IMR-90 (cell line): ENCODE measurements around the gene COL17A1. TPM values are rescaled to one million over a fixed set of nuclear protein-coding genes. Genes with fewer than 3 reads are reported as not detected.

ENCODE experiments used
- ATAC-seq: fragments of 200-7000 bp; cut with Tn5 transposase; 2 replicates; pipeline ENCODE4 v1.9.1; 2020; ENCODE audit warnings: low read depth, mild to moderate bottlenecking, moderate library complexity
- BruUV-seq: library from RNA; stranded (reverse); fragments of 400-500 nt; replicated peaks from 2 replicates; lab custom pipeline; 2021; lab: Mats Ljungman, UMichigan
- CTCF ChIA-PET: fragments of 300-600 bp; formaldehyde crosslinking; extraction: SDS; loops from one replicate; lab custom pipeline; 2021; ENCODE audit warnings: antibody characterized with exemption; lab: Yijun Ruan, JAX
- POLR2A ChIA-PET: fragments of 300-600 bp; sonication (Branson Sonifier 250); formaldehyde crosslinking; loops from one replicate; lab custom pipeline; 2022; ENCODE audit warnings: antibody characterized with exemption; ENCODE audit not compliant: unreplicated experiment; lab: Charles Lee
- DNase-seq: peaks from one replicate; pipeline ENCODE4 v3.0.0; 2013
- H2AFZ ChIP-seq: replicated peaks from 2 replicates; pipeline ENCODE3; 2013; ENCODE audit warnings: low read length, mild to moderate bottlenecking; ENCODE audit not compliant: poor library complexity
- H2AK5ac ChIP-seq: 2 replicates; pipeline ENCODE4 v1.6.1; 2013; ENCODE audit warnings: low read depth, low read length, inconsistent platforms
- H2AK9ac ChIP-seq: replicated peaks from 2 replicates; pipeline ENCODE3; 2013; ENCODE audit warnings: mild to moderate bottlenecking, low read depth, low read length, moderate library complexity; ENCODE audit not compliant: poor library complexity
- H2BK120ac ChIP-seq: 2 replicates; pipeline ENCODE4 v1.6.1; 2013; ENCODE audit warnings: low read depth, low read length, inconsistent platforms
- H2BK15ac ChIP-seq: 3 replicates; pipeline ENCODE4 v1.6.1; 2013; ENCODE audit warnings: low read depth, low read length, inconsistent platforms
- H2BK20ac ChIP-seq: 2 replicates; pipeline ENCODE4 v1.6.1; 2013; ENCODE audit warnings: low read depth, mild to moderate bottlenecking, inconsistent platforms, low read length, moderate library complexity
- H2BK5ac ChIP-seq: 2 replicates; pipeline ENCODE4 v1.6.1; 2013; ENCODE audit warnings: mild to moderate bottlenecking, low read depth, low read length, inconsistent platforms; ENCODE audit not compliant: poor library complexity, severe bottlenecking
- H3K14ac ChIP-seq: replicated peaks from 2 replicates; pipeline ENCODE4 v1.6.1; 2013; ENCODE audit warnings: low read depth, low read length, inconsistent platforms
- H3K18ac ChIP-seq: 2 replicates; pipeline ENCODE4 v1.6.1; 2013; ENCODE audit warnings: low read depth, low read length, control low read depth
- H3K23ac ChIP-seq: 2 replicates; pipeline ENCODE4 v1.6.1; 2013; ENCODE audit warnings: low read depth, low read length, inconsistent platforms
- H3K27ac ChIP-seq: 2 replicates; pipeline ENCODE4 v1.5.1; 2013; ENCODE audit warnings: mild to moderate bottlenecking, control low read depth, low read length; ENCODE audit not compliant: insufficient read depth
- H3K27me3 ChIP-seq: 2 replicates; pipeline ENCODE4 v1.6.1; 2013; ENCODE audit warnings: low read length; ENCODE audit not compliant: control insufficient read depth, insufficient read depth
- H3K36me3 ChIP-seq: 2 replicates; pipeline ENCODE4 v1.6.1; 2013; ENCODE audit warnings: low read length, mixed read lengths; ENCODE audit not compliant: control insufficient read depth, insufficient read depth
- H3K4ac ChIP-seq: 2 replicates; pipeline ENCODE4 v1.6.1; 2013; ENCODE audit warnings: low read depth, low read length, inconsistent platforms
- H3K4me1 ChIP-seq: 2 replicates; pipeline ENCODE4 v1.6.1; 2013; ENCODE audit warnings: low read length, mixed read lengths; ENCODE audit not compliant: control insufficient read depth, insufficient read depth
- H3K4me2 ChIP-seq: 2 replicates; pipeline ENCODE4 v1.6.1; 2013; ENCODE audit warnings: low read depth, mild to moderate bottlenecking, control low read depth, low read length, moderate library complexity
- H3K4me3 ChIP-seq: 2 replicates; pipeline ENCODE4 v1.5.1; 2013; ENCODE audit warnings: low read depth, mild to moderate bottlenecking, control low read depth, low read length, moderate library complexity; ENCODE audit not compliant: insufficient read depth
- H3K56ac ChIP-seq: 2 replicates; pipeline ENCODE4 v1.6.1; 2013; ENCODE audit warnings: low read length, inconsistent platforms; ENCODE audit not compliant: insufficient read depth; ENCODE audit errors: extremely low read depth
- H3K79me1 ChIP-seq, 2 experiments: 2 replicates each; pipeline ENCODE4 v1.6.1; 2013; ENCODE audit warnings: low read length in 2 of 2, inconsistent platforms in 1 of 2, low read depth in 1 of 2
- H3K9ac ChIP-seq: 2 replicates; pipeline ENCODE4 v1.6.1; 2013; ENCODE audit warnings: low read depth, low read length, control low read depth
- H3K9me1 ChIP-seq: 2 replicates; pipeline ENCODE4 v1.6.1; 2013; ENCODE audit warnings: low read length, inconsistent platforms; ENCODE audit not compliant: insufficient read depth
- H3K9me3 ChIP-seq: 2 replicates; pipeline ENCODE4 v1.6.1; 2013; ENCODE audit warnings: low read length; ENCODE audit not compliant: control insufficient read depth, insufficient read depth
- H4K20me1 ChIP-seq: 2 replicates; pipeline ENCODE4 v1.6.1; 2013; ENCODE audit warnings: low read length, inconsistent platforms; ENCODE audit not compliant: insufficient read depth
- H4K5ac ChIP-seq: 2 replicates; pipeline ENCODE4 v1.6.1; 2013; ENCODE audit warnings: mild to moderate bottlenecking, low read depth, low read length, control low read depth
- H4K8ac ChIP-seq, 2 experiments: 2 replicates each; pipeline ENCODE4 v1.6.1; 2013; ENCODE audit warnings: low read depth in 2 of 2, low read length in 2 of 2, control low read depth in 1 of 2, inconsistent platforms in 1 of 2
- H4K91ac ChIP-seq: 2 replicates; pipeline ENCODE4 v1.6.1; 2013; ENCODE audit warnings: low read depth, low read length, inconsistent platforms; ENCODE audit not compliant: insufficient read depth
- BHLHE40 ChIP-seq: fragments of 150-350 bp; IDR thresholded peaks from 2 replicates; pipeline ENCODE4 v1.6.1; 2016; ENCODE audit warnings: mild to moderate bottlenecking, low read depth, low read length
- FOS ChIP-seq: fragments of 150-350 bp; IDR thresholded peaks from 2 replicates; pipeline ENCODE4 v1.6.1; 2016; ENCODE audit warnings: low read depth, low read length
- MAFK ChIP-seq: IDR thresholded peaks from 2 replicates; pipeline ENCODE4 v1.6.1; 2012; ENCODE audit warnings: low read depth, low read length, improper control_type of control experiment
- MAZ ChIP-seq: IDR thresholded peaks from 2 replicates; pipeline ENCODE4 v1.6.1; 2012; ENCODE audit warnings: low read depth, mild to moderate bottlenecking, low read length, improper control_type of control experiment, moderate library complexity, borderline replicate concordance
- MXI1 ChIP-seq: IDR thresholded peaks from 2 replicates; pipeline ENCODE4 v1.6.1; 2012; ENCODE audit warnings: low read depth, mild to moderate bottlenecking, low read length, moderate library complexity, borderline replicate concordance
- NFE2L2 ChIP-seq: fragments of 150-350 bp; IDR thresholded peaks from 2 replicates; pipeline ENCODE4 v1.6.1; 2016; ENCODE audit warnings: low read depth, mild to moderate bottlenecking, low read length
- RAD21 ChIP-seq: IDR thresholded peaks from 2 replicates; pipeline ENCODE4 v1.6.1; 2012; ENCODE audit warnings: low read length, improper control_type of control experiment
- RCOR1 ChIP-seq: IDR thresholded peaks from 2 replicates; pipeline ENCODE4 v1.6.1; 2012; ENCODE audit warnings: mild to moderate bottlenecking, low read length, improper control_type of control experiment; ENCODE audit not compliant: insufficient replicate concordance
- SMC3 ChIP-seq: fragments of 150-350 bp; IDR thresholded peaks from 2 replicates; pipeline ENCODE4 v1.6.1; 2016; ENCODE audit warnings: low read depth, mild to moderate bottlenecking, antibody characterized with exemption, low read length, moderate library complexity
- WGBS, 2 experiments: methylation state at CpG; one replicate each; pipeline versions ENCODE4 v1.1.5 to v1.1.7; 2013; ENCODE audit warnings: missing lambda C conversion rate in 2 of 2; ENCODE audit not compliant: insufficient read length in 1 of 2; ENCODE audit errors: extremely low coverage in 2 of 2; 5-methylcytosine and 5-hydroxymethylcytosine counted together
- dilution Hi-C: fragments of 300-500 bp; cut with HindIII; formaldehyde crosslinking; loops from one replicate; pipeline ENCODE4 v1.14.3; 2018; ENCODE audit warnings: low sequenced_read_pairs; ENCODE audit not compliant: unreplicated experiment
- in situ Hi-C: fragments of 300-500 bp; cut with MboI; formaldehyde crosslinking; loops from 3 replicates; pipeline ENCODE4 v1.14.3; 2019; ENCODE audit warnings: low sequenced_read_pairs, inconsistent platforms, mixed read lengths
- intact Hi-C: fragments of 100-400 bp; cut with micrococcal nuclease; formaldehyde crosslinking; loops from 2 replicates; pipeline ENCODE4 v1.10.0; 2022
- polyA plus RNA-seq, 3 experiments: library from polyadenylated mRNA; depleted of rRNA; stranded (reverse); fragments of >200 nt; gene quantifications; 2 replicates each; pipeline ENCODE4 v1.2.3, GENCODE V29; 2012; ENCODE audit warnings: low replicate concordance in 1 of 3
- total RNA-seq: library from RNA; depleted of rRNA; stranded (reverse); fragments of >200 nt; gene quantifications from 2 replicates; pipeline ENCODE4 v1.2.3, GENCODE V29; 2012
- TF ChIP-seq, protein P1 (sequence below): fragments of 150-350 bp; IDR thresholded peaks from 2 replicates; pipeline ENCODE4 v1.6.1; 2017; ENCODE audit warnings: mild to moderate bottlenecking, antibody characterized with exemption, low read length, low read depth

COL17A1 gene
- total and polyA plus RNA-seq, 2 of the 4 experiments (the other 2 are of a cell fraction) = 0.14 to 0.18 TPM

DNA sequence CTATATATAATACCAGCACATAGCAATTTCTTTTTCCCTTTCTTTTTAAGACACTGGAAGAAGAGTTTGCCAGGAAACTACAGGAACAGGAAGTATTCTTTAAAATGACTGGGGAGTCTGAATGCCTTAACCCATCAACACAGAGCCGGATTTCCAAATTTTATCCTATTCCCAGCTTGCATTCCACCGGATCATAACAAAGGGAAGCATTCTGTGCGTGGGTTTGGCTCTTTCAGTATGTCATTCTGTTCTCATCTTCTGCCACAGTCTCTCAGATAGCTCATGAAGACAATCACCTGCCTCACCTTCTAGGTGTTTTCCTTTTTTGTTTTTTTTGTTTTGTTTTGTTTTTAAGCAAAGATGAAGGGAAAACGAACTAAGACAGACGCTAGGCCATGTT is 60.2 kb downstream of the COL17A1 start:
- H3K27ac ChIP-seq = no peak overlapping the region
- H2BK20ac ChIP-seq = no peak overlapping the region
- ATAC-seq = no peak
- no peak overlapping the region for H3K23ac ChIP-seq
- H3K4ac ChIP-seq = no peak overlapping the region
- no peak overlapping the region for H4K8ac ChIP-seq
- BruUV-seq = no TSS peak
- no peak overlapping the region for H2AK5ac ChIP-seq
- H2AK9ac ChIP-seq = no peak overlapping the region
- H3K18ac ChIP-seq = no peak overlapping the region
- H3K56ac ChIP-seq = no peak overlapping the region
- no peak overlapping the region for H3K9ac ChIP-seq
- no CpG with 5 or more reads among the region's 5 CpGs for WGBS, 2 experiments
- peaks cover 0 to 3% of the 10 kb centered on the region in 2 experiments; a peak in 2 of 4 replicates for H3K79me1 ChIP-seq
- H3K4me1 ChIP-seq = no peaks in the 10 kb centered on the region
- no peak overlapping the region for H4K91ac ChIP-seq
- no peaks in the 10 kb centered on the region for H4K20me1 ChIP-seq
- H2AFZ ChIP-seq = no peak overlapping the region
- DNase-seq = no peak
- no peak overlapping the region for H3K4me3 ChIP-seq
- TF ChIP-seq RCOR1 (no peak), RAD21 (no peak), SMC3 (no peak), NFE2L2 (no peak), BHLHE40 (no peak), MXI1 (no peak), FOS (no peak), MAZ (no peak), MAFK (no peak)
- TF ChIP-seq, protein P1, sequence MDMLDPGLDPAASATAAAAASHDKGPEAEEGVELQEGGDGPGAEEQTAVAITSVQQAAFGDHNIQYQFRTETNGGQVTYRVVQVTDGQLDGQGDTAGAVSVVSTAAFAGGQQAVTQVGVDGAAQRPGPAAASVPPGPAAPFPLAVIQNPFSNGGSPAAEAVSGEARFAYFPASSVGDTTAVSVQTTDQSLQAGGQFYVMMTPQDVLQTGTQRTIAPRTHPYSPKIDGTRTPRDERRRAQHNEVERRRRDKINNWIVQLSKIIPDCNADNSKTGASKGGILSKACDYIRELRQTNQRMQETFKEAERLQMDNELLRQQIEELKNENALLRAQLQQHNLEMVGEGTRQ = no peak
- dilution Hi-C loops = no loop called here
- H2BK5ac ChIP-seq = no peak overlapping the region
- ChIA-PET POLR2A (no interaction called here), CTCF (interaction anchor here (0.7 kb wide), 1 partner anchor 141 kb away, joined by 4 read pairs; no protein-coding TSS in a partner anchor)
- in situ Hi-C loops = no loop called here
- H3K9me1 ChIP-seq = no peaks in the 10 kb centered on the region
- peaks cover 33% of the 10 kb centered on the region for H3K36me3 ChIP-seq
- H3K9me3 ChIP-seq = no peaks in the 10 kb centered on the region
- H3K27me3 ChIP-seq = no peaks in the 10 kb centered on the region
- H3K4me2 ChIP-seq = no peak overlapping the region
- H3K14ac ChIP-seq = no peak overlapping the region
- no peak overlapping the region for H2BK120ac ChIP-seq
- H4K5ac ChIP-seq = no peak overlapping the region
- intact Hi-C loops = loop anchor here (5.0 kb wide), 1 partner anchor 138 kb away; no protein-coding TSS in a partner anchor
- H2BK15ac ChIP-seq = no peak overlapping the region
